ENCODE data around the gene PQBP1. TPM values are rescaled to one million over a fixed set of nuclear protein-coding genes. Genes with fewer than 3 reads are reported as not detected.

Gene PQBP1
- total and polyA plus RNA-seq, 4 donors: 22.0 to 44.3 (median 37.3) TPM

DNA sequence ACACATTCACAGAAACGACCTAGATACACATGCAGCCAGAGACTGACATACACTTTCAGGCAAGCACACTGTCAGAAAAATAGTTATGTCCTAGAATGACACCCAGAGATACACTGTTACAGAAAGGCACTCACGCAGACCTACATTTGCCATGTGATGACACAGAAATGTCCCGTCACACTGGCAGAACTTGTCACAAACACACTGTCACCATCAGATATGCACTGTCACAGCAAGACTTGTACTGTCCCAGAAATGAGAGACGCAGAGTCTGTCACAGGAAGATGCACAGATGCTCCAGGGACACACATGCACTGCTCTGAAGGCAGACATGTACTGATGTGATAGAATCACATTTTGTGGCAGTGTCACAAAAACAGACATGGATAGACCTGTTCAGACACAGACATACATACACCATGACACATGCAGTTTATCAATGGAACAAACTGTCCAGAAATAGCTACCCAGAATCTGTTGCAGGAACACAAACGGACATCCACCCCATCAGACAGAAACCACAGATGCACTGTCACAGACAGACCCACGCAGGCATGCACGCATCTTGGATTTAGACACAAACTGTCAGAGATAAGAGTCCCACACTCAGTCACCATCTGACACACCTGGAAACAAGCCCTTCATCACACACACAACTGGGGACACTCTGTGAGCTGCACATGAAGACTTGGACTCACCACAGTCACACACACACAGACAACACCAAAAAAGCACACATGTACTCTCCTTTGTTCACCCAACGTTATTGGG is 22.4 kb downstream of the PQBP1 start:
- no peak for DNase-seq (ENCODE audit: low spot score)
- Histone ChIP-seq H3K9me3 (ENCODE audit: control insufficient read depth in 4 of 4, low read length in 3 of 4) (no peaks in the 10 kb centered on the region), H3K4me1 (ENCODE audit: control insufficient read depth in 4 of 4, insufficient read depth in 4 of 4, low read length in 3 of 4) (peaks cover 0 to 33% (median 9%) of the 10 kb centered on the region in 4 donors), H3K4me3 (ENCODE audit: low read depth in 1 of 3, low read length in 3 of 3) (no peak overlapping the region), H3K9ac (ENCODE audit: low read depth in 1 of 2, low read length in 2 of 2) (peak overlapping the region in 1 of 2 donors; percentile 31), H3K36me3 (ENCODE audit: control insufficient read depth in 4 of 4, insufficient read depth in 3 of 4, low read depth in 1 of 4, low read length in 3 of 4) (peaks cover 0 to 16% (median 3%) of the 10 kb centered on the region in 4 donors), H3K27ac (ENCODE audit: low read depth in 1 of 2, low read length in 2 of 2) (peak overlapping the region in 1 of 2 donors; percentile 88), H3K27me3 (ENCODE audit: control insufficient read depth in 4 of 4, insufficient read depth in 4 of 4, low read length in 3 of 4) (peaks cover 0 to 2% (median 0%) of the 10 kb centered on the region in 4 donors)
- TF ChIP-seq, protein P1, sequence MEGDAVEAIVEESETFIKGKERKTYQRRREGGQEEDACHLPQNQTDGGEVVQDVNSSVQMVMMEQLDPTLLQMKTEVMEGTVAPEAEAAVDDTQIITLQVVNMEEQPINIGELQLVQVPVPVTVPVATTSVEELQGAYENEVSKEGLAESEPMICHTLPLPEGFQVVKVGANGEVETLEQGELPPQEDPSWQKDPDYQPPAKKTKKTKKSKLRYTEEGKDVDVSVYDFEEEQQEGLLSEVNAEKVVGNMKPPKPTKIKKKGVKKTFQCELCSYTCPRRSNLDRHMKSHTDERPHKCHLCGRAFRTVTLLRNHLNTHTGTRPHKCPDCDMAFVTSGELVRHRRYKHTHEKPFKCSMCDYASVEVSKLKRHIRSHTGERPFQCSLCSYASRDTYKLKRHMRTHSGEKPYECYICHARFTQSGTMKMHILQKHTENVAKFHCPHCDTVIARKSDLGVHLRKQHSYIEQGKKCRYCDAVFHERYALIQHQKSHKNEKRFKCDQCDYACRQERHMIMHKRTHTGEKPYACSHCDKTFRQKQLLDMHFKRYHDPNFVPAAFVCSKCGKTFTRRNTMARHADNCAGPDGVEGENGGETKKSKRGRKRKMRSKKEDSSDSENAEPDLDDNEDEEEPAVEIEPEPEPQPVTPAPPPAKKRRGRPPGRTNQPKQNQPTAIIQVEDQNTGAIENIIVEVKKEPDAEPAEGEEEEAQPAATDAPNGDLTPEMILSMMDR (IDR thresholded peaks at IDR 0.05; ENCODE audit: low read depth, low read length, missing input control): no peak
- TF ChIP-seq SP1 (IDR thresholded peaks at IDR 0.05) (no peak), FOXA1 (IDR thresholded peaks at IDR 0.05) (no peak), JUND (IDR thresholded peaks at IDR 0.05) (no peak), TAF1 (conservative IDR thresholded peaks at IDR 0.05) (no peak), HNF4G (IDR thresholded peaks at IDR 0.05) (no peak), RXRA (IDR thresholded peaks at IDR 0.05) (no peak), EGR1 (IDR thresholded peaks at IDR 0.05; ENCODE audit: low read depth in 2 of 2) (no peak), GABPA (IDR thresholded peaks at IDR 0.05 in 1 of 2, conservative IDR thresholded peaks at IDR 0.05 in 1 of 2) (no peak), NR2F2 (IDR thresholded peaks at IDR 0.05) (no peak), HNF4A (conservative IDR thresholded peaks at IDR 0.05) (no peak), FOXA2 (IDR thresholded peaks at IDR 0.05) (no peak), RAD21 (IDR thresholded peaks at IDR 0.05) (no peak)
- TF ChIP-seq, protein P2, sequence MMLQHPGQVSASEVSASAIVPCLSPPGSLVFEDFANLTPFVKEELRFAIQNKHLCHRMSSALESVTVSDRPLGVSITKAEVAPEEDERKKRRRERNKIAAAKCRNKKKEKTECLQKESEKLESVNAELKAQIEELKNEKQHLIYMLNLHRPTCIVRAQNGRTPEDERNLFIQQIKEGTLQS (IDR thresholded peaks at IDR 0.05): no peak
- TF ChIP-seq, protein P3, sequence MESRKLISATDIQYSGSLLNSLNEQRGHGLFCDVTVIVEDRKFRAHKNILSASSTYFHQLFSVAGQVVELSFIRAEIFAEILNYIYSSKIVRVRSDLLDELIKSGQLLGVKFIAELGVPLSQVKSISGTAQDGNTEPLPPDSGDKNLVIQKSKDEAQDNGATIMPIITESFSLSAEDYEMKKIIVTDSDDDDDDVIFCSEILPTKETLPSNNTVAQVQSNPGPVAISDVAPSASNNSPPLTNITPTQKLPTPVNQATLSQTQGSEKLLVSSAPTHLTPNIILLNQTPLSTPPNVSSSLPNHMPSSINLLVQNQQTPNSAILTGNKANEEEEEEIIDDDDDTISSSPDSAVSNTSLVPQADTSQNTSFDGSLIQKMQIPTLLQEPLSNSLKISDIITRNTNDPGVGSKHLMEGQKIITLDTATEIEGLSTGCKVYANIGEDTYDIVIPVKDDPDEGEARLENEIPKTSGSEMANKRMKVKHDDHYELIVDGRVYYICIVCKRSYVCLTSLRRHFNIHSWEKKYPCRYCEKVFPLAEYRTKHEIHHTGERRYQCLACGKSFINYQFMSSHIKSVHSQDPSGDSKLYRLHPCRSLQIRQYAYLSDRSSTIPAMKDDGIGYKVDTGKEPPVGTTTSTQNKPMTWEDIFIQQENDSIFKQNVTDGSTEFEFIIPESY (IDR thresholded peaks at IDR 0.05): no peak
- TF ChIP-seq, protein P4, sequence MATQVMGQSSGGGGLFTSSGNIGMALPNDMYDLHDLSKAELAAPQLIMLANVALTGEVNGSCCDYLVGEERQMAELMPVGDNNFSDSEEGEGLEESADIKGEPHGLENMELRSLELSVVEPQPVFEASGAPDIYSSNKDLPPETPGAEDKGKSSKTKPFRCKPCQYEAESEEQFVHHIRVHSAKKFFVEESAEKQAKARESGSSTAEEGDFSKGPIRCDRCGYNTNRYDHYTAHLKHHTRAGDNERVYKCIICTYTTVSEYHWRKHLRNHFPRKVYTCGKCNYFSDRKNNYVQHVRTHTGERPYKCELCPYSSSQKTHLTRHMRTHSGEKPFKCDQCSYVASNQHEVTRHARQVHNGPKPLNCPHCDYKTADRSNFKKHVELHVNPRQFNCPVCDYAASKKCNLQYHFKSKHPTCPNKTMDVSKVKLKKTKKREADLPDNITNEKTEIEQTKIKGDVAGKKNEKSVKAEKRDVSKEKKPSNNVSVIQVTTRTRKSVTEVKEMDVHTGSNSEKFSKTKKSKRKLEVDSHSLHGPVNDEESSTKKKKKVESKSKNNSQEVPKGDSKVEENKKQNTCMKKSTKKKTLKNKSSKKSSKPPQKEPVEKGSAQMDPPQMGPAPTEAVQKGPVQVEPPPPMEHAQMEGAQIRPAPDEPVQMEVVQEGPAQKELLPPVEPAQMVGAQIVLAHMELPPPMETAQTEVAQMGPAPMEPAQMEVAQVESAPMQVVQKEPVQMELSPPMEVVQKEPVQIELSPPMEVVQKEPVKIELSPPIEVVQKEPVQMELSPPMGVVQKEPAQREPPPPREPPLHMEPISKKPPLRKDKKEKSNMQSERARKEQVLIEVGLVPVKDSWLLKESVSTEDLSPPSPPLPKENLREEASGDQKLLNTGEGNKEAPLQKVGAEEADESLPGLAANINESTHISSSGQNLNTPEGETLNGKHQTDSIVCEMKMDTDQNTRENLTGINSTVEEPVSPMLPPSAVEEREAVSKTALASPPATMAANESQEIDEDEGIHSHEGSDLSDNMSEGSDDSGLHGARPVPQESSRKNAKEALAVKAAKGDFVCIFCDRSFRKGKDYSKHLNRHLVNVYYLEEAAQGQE (IDR thresholded peaks at IDR 0.05): no peak
- TF ChIP-seq, protein P5, sequence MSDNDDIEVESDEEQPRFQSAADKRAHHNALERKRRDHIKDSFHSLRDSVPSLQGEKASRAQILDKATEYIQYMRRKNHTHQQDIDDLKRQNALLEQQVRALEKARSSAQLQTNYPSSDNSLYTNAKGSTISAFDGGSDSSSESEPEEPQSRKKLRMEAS (IDR thresholded peaks at IDR 0.05): no peak
- 57% methylated on average over 8 of the region's 8 CpGs for whole genome bisulfite sequencing

Data from liver (tissue), 9 donors.